ENCODE results near the gene ATOH7. TPM values are rescaled to one million over a fixed set of nuclear protein-coding genes. Genes with fewer than 3 reads are reported as not detected.
A peak's percentile ranks its signal among the peaks of the same experiment; 100 is the strongest.
"Not testable (repeated sequence)": the region's sequence is repeated elsewhere in the genome, so short reads cannot be mapped to it uniquely, and the experiment has no call there.

Gene ATOH7
- total RNA-seq, 1 experiment from 2014 or later = 0.31 TPM

DNA sequence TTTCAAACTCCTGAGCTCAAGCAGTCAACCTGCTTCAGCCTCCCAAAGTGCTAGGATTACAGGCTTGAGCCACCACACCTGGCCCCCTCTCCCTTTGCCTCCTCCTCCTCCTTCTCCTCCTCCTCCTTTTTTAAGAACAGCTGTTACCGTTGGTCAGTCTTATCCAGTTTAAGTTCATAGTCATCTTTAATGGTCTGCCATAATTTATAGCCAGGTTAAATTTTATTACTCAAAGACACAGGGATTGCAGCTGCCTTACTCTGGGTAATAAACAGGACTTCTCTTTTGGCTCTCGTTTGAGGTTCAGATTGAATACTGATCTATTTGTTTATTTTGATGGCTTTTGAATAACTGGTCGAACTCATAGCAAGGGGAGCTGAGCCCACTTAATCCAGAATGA lies 35.2 kb downstream of the ATOH7 start (continued):
- TF ChIP-seq, protein P1, sequence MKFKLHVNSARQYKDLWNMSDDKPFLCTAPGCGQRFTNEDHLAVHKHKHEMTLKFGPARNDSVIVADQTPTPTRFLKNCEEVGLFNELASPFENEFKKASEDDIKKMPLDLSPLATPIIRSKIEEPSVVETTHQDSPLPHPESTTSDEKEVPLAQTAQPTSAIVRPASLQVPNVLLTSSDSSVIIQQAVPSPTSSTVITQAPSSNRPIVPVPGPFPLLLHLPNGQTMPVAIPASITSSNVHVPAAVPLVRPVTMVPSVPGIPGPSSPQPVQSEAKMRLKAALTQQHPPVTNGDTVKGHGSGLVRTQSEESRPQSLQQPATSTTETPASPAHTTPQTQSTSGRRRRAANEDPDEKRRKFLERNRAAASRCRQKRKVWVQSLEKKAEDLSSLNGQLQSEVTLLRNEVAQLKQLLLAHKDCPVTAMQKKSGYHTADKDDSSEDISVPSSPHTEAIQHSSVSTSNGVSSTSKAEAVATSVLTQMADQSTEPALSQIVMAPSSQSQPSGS (CRISPR knock-in tag; IDR thresholded peaks at IDR 0.05; ENCODE audit: borderline replicate concordance, low read depth) = no peak
- TF ChIP-seq PRRX2 (CRISPR knock-in tag; IDR thresholded peaks at IDR 0.05) = no peak
- TF ChIP-seq, protein P2, sequence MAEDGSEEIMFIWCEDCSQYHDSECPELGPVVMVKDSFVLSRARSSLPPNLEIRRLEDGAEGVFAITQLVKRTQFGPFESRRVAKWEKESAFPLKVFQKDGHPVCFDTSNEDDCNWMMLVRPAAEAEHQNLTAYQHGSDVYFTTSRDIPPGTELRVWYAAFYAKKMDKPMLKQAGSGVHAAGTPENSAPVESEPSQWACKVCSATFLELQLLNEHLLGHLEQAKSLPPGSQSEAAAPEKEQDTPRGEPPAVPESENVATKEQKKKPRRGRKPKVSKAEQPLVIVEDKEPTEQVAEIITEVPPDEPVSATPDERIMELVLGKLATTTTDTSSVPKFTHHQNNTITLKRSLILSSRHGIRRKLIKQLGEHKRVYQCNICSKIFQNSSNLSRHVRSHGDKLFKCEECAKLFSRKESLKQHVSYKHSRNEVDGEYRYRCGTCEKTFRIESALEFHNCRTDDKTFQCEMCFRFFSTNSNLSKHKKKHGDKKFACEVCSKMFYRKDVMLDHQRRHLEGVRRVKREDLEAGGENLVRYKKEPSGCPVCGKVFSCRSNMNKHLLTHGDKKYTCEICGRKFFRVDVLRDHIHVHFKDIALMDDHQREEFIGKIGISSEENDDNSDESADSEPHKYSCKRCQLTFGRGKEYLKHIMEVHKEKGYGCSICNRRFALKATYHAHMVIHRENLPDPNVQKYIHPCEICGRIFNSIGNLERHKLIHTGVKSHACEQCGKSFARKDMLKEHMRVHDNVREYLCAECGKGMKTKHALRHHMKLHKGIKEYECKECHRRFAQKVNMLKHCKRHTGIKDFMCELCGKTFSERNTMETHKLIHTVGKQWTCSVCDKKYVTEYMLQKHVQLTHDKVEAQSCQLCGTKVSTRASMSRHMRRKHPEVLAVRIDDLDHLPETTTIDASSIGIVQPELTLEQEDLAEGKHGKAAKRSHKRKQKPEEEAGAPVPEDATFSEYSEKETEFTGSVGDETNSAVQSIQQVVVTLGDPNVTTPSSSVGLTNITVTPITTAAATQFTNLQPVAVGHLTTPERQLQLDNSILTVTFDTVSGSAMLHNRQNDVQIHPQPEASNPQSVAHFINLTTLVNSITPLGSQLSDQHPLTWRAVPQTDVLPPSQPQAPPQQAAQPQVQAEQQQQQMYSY (CRISPR knock-in tag; IDR thresholded peaks at IDR 0.05) = no peak
- no peak for TF ChIP-seq JUN (CRISPR knock-in tag; IDR thresholded peaks at IDR 0.05)
- TF ChIP-seq ETV6 (CRISPR knock-in tag; IDR thresholded peaks at IDR 0.05) = no peak
- TF ChIP-seq ZBTB43 (CRISPR knock-in tag; IDR thresholded peaks at IDR 0.05) = no peak
- TF ChIP-seq, protein P3, sequence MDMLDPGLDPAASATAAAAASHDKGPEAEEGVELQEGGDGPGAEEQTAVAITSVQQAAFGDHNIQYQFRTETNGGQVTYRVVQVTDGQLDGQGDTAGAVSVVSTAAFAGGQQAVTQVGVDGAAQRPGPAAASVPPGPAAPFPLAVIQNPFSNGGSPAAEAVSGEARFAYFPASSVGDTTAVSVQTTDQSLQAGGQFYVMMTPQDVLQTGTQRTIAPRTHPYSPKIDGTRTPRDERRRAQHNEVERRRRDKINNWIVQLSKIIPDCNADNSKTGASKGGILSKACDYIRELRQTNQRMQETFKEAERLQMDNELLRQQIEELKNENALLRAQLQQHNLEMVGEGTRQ (CRISPR knock-in tag; IDR thresholded peaks at IDR 0.05) = no peak
- no peak for TF ChIP-seq FOXJ3 (CRISPR knock-in tag; IDR thresholded peaks at IDR 0.05; ENCODE audit: borderline replicate concordance)
- no peak for TF ChIP-seq HMGA2 (CRISPR knock-in tag; IDR thresholded peaks at IDR 0.05)
- TF ChIP-seq, protein P4, sequence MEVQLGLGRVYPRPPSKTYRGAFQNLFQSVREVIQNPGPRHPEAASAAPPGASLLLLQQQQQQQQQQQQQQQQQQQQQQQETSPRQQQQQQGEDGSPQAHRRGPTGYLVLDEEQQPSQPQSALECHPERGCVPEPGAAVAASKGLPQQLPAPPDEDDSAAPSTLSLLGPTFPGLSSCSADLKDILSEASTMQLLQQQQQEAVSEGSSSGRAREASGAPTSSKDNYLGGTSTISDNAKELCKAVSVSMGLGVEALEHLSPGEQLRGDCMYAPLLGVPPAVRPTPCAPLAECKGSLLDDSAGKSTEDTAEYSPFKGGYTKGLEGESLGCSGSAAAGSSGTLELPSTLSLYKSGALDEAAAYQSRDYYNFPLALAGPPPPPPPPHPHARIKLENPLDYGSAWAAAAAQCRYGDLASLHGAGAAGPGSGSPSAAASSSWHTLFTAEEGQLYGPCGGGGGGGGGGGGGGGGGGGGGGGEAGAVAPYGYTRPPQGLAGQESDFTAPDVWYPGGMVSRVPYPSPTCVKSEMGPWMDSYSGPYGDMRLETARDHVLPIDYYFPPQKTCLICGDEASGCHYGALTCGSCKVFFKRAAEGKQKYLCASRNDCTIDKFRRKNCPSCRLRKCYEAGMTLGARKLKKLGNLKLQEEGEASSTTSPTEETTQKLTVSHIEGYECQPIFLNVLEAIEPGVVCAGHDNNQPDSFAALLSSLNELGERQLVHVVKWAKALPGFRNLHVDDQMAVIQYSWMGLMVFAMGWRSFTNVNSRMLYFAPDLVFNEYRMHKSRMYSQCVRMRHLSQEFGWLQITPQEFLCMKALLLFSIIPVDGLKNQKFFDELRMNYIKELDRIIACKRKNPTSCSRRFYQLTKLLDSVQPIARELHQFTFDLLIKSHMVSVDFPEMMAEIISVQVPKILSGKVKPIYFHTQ (CRISPR knock-in tag; IDR thresholded peaks at IDR 0.05) = no peak

GRCh38 chr10:68195776-68196175 lies 36.1 kb downstream of the ATOH7 start:
- peak; percentile 94 for TF ChIP-seq ZNF121 (CRISPR knock-in tag; IDR thresholded peaks at IDR 0.05)
- H3K36me3 Mint-ChIP-seq; H3K4me1 Mint-ChIP-seq; H3K27ac Mint-ChIP-seq; H3K4me3 Mint-ChIP-seq; DNase-seq (ENCODE audit: low spot score); POLR2A ChIA-PET; ATAC-seq; H3K27me3 Mint-ChIP-seq (ENCODE audit: low read depth): not testable (repeated sequence)
- peaks cover 13% of the 10 kb centered on the region for H3K9me3 Mint-ChIP-seq
- CTCF ChIA-PET = interaction anchor here (2.9 kb wide), 1 partner anchor 407 kb away, joined by 10 read pairs; no protein-coding TSS in a partner anchor

GRCh38 chr10:68194290-68194689 lies 37.6 kb downstream of the ATOH7 start:
- no peak for DNase-seq (ENCODE audit: low spot score)
- peaks cover 16% of the 10 kb centered on the region for H3K9me3 Mint-ChIP-seq
- H3K36me3 Mint-ChIP-seq = peaks cover 3% of the 10 kb centered on the region; the same call in 1 of the 2 replicates
- no peaks in the 10 kb centered on the region for H3K27me3 Mint-ChIP-seq (ENCODE audit: low read depth)
- ChIA-PET CTCF (no interaction called here), POLR2A (no interaction called here)
- H3K4me1 Mint-ChIP-seq = no peaks in the 10 kb centered on the region
- H3K27ac Mint-ChIP-seq = no peak overlapping the region
- no peak overlapping the region for H3K4me3 Mint-ChIP-seq
- peak; percentile 87 for ATAC-seq
- TF ChIP-seq ZNF317 (CRISPR knock-in tag; IDR thresholded peaks at IDR 0.05; ENCODE audit: borderline replicate concordance, low read depth) (no peak), GABPB1 (CRISPR knock-in tag; IDR thresholded peaks at IDR 0.05) (no peak), JUN (CRISPR knock-in tag; IDR thresholded peaks at IDR 0.05) (no peak), NFYB (CRISPR knock-in tag; conservative IDR thresholded peaks at IDR 0.05; ENCODE audit: low read depth) (no peak), CTCF (IDR thresholded peaks at IDR 0.05) (no peak), ATF1 (CRISPR knock-in tag; IDR thresholded peaks at IDR 0.05) (no peak), NR3C1 (CRISPR knock-in tag; conservative IDR thresholded peaks at IDR 0.05; ENCODE audit: low read depth) (no peak), ZNF396 (CRISPR knock-in tag; IDR thresholded peaks at IDR 0.05; ENCODE audit: borderline replicate concordance) (no peak)
- TF ChIP-seq, protein P5, sequence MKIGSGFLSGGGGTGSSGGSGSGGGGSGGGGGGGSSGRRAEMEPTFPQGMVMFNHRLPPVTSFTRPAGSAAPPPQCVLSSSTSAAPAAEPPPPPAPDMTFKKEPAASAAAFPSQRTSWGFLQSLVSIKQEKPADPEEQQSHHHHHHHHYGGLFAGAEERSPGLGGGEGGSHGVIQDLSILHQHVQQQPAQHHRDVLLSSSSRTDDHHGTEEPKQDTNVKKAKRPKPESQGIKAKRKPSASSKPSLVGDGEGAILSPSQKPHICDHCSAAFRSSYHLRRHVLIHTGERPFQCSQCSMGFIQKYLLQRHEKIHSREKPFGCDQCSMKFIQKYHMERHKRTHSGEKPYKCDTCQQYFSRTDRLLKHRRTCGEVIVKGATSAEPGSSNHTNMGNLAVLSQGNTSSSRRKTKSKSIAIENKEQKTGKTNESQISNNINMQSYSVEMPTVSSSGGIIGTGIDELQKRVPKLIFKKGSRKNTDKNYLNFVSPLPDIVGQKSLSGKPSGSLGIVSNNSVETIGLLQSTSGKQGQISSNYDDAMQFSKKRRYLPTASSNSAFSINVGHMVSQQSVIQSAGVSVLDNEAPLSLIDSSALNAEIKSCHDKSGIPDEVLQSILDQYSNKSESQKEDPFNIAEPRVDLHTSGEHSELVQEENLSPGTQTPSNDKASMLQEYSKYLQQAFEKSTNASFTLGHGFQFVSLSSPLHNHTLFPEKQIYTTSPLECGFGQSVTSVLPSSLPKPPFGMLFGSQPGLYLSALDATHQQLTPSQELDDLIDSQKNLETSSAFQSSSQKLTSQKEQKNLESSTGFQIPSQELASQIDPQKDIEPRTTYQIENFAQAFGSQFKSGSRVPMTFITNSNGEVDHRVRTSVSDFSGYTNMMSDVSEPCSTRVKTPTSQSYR (CRISPR knock-in tag; IDR thresholded peaks at IDR 0.05) = no peak
